ENCODE measurements around the gene ELF4. TPM values are rescaled to one million over a fixed set of nuclear protein-coding genes. Genes with fewer than 3 reads are reported as not detected.
A peak's percentile ranks its signal among the peaks of the same experiment; 100 is the strongest.

Gene ELF4
- polyA plus RNA-seq, 1 donor from 2014 or later = not detected

DNA sequence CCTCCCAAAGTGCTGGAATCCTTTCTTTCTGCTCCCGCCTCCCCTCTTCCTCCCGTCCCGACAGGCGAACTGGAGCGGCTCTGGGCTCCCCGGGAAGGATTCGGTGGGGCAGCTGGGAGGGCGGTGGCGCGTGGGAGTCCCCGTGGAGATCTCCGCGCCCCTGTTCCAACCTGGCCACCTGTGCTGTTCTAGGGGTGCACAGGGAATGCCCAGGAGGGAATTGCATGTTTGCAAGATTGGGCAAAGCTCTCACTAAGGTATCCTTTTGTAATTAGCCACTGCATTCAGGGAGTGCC lies 11.2 kb upstream of the ELF4 start:
- no peak overlapping the region for H3K27ac ChIP-seq (ENCODE audit: low read length)
- no peaks in the 10 kb centered on the region for H4K20me1 ChIP-seq (ENCODE audit: insufficient read depth)
- H3K79me2 ChIP-seq (replicated peaks; ENCODE audit: insufficient read depth, low read length) = no peaks in the 10 kb centered on the region
- no peaks in the 10 kb centered on the region for H3K9me2 ChIP-seq (ENCODE audit: insufficient read depth, low read length)
- H2AFZ ChIP-seq (ENCODE audit: low read depth, low read length) = no peak overlapping the region
- H3K36me3 ChIP-seq (ENCODE audit: insufficient read depth, low read length) = no peaks in the 10 kb centered on the region
- no peak overlapping the region for H3K4me2 ChIP-seq (ENCODE audit: low read length)
- TF ChIP-seq TAF1 (IDR thresholded peaks at IDR 0.05; ENCODE audit: low read depth) (no peak), EZH2 (IDR thresholded peaks at IDR 0.05; ENCODE audit: borderline replicate concordance, insufficient read depth, low read length, poor library complexity, severe bottlenecking) (no peak), MXI1 (conservative IDR thresholded peaks at IDR 0.05; ENCODE audit: poor library complexity, severe bottlenecking) (no peak), RAD21 (conservative IDR thresholded peaks at IDR 0.05) (no peak), POLR2AphosphoS5 (IDR thresholded peaks at IDR 0.05) (no peak), SMC3 (conservative IDR thresholded peaks at IDR 0.05; ENCODE audit: poor library complexity) (no peak), EP300 (conservative IDR thresholded peaks at IDR 0.05; ENCODE audit: poor library complexity, severe bottlenecking) (no peak)
- TF ChIP-seq, protein P1, sequence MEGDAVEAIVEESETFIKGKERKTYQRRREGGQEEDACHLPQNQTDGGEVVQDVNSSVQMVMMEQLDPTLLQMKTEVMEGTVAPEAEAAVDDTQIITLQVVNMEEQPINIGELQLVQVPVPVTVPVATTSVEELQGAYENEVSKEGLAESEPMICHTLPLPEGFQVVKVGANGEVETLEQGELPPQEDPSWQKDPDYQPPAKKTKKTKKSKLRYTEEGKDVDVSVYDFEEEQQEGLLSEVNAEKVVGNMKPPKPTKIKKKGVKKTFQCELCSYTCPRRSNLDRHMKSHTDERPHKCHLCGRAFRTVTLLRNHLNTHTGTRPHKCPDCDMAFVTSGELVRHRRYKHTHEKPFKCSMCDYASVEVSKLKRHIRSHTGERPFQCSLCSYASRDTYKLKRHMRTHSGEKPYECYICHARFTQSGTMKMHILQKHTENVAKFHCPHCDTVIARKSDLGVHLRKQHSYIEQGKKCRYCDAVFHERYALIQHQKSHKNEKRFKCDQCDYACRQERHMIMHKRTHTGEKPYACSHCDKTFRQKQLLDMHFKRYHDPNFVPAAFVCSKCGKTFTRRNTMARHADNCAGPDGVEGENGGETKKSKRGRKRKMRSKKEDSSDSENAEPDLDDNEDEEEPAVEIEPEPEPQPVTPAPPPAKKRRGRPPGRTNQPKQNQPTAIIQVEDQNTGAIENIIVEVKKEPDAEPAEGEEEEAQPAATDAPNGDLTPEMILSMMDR (IDR thresholded peaks at IDR 0.05; ENCODE audit: poor library complexity, severe bottlenecking) = no peak
- TF ChIP-seq, protein P2, sequence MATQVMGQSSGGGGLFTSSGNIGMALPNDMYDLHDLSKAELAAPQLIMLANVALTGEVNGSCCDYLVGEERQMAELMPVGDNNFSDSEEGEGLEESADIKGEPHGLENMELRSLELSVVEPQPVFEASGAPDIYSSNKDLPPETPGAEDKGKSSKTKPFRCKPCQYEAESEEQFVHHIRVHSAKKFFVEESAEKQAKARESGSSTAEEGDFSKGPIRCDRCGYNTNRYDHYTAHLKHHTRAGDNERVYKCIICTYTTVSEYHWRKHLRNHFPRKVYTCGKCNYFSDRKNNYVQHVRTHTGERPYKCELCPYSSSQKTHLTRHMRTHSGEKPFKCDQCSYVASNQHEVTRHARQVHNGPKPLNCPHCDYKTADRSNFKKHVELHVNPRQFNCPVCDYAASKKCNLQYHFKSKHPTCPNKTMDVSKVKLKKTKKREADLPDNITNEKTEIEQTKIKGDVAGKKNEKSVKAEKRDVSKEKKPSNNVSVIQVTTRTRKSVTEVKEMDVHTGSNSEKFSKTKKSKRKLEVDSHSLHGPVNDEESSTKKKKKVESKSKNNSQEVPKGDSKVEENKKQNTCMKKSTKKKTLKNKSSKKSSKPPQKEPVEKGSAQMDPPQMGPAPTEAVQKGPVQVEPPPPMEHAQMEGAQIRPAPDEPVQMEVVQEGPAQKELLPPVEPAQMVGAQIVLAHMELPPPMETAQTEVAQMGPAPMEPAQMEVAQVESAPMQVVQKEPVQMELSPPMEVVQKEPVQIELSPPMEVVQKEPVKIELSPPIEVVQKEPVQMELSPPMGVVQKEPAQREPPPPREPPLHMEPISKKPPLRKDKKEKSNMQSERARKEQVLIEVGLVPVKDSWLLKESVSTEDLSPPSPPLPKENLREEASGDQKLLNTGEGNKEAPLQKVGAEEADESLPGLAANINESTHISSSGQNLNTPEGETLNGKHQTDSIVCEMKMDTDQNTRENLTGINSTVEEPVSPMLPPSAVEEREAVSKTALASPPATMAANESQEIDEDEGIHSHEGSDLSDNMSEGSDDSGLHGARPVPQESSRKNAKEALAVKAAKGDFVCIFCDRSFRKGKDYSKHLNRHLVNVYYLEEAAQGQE (IDR thresholded peaks at IDR 0.05; ENCODE audit: borderline replicate concordance) = no peak
- H3F3A ChIP-seq (ENCODE audit: insufficient read depth, low read length, poor library complexity, severe bottlenecking) = no peaks in the 10 kb centered on the region
- no peaks in the 10 kb centered on the region for H3K9me3 ChIP-seq (ENCODE audit: low read length)
- H3K4me3 ChIP-seq (ENCODE audit: low read length) = no peak overlapping the region
- H3K9ac ChIP-seq (ENCODE audit: low read length) = no peak overlapping the region
- H3K27me3 ChIP-seq (ENCODE audit: insufficient read depth, low read depth, low read length) = peaks cover 5% of the 10 kb centered on the region

DNA sequence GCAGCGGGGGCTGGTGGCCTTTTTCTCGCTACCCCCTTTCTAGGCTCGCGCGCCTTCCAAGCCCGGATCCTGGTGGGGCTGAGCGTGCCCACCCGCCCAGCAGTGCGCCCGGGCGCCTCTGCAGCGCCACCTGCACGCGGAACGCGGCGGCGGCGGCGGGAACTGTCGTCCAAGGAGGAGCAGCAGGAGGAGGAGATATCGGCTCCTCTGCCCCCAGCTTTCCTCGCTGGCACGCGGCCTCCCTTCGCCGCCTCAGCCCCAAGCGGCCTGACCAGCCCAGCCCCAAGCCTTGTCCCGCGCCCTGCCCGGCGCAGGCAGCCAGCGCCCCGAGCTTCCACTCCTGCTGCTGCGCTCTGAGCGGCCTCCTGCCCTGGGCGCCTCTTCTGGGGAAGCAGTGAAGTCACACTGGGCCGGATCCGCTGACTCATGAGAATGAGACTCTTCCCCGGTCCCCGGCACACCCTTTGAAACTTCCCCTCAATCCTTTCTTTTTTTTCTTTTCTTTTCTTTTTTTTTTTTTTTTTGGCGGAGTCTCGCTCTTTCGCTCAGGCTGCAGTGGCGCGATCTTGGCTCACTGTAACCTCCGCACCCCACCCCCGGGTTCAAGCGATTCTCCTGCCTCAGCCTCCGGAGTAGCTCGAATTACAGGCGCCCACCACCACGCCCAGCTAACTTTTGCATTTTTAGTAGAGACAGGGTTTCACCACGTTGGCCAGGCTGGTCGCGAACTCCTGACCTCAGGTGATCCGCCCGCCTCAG lies 10.6 kb upstream of the ELF4 start:
- H3K9me2 ChIP-seq (ENCODE audit: insufficient read depth, low read length) = no peaks in the 10 kb centered on the region
- H4K20me1 ChIP-seq (ENCODE audit: insufficient read depth) = no peaks in the 10 kb centered on the region
- peaks cover 5% of the 10 kb centered on the region for H3K27me3 ChIP-seq (ENCODE audit: insufficient read depth, low read depth, low read length)
- no peak overlapping the region for H3K27ac ChIP-seq (ENCODE audit: low read length)
- H3K4me2 ChIP-seq (ENCODE audit: low read length) = no peak overlapping the region
- H3K9me3 ChIP-seq (ENCODE audit: low read length) = no peaks in the 10 kb centered on the region
- H3K79me2 ChIP-seq (replicated peaks; ENCODE audit: insufficient read depth, low read length) = no peaks in the 10 kb centered on the region
- no peaks in the 10 kb centered on the region for H3K36me3 ChIP-seq (ENCODE audit: insufficient read depth, low read length)
- H3K4me3 ChIP-seq (ENCODE audit: low read length) = peak overlapping the region; percentile 59
- no peak overlapping the region for H2AFZ ChIP-seq (ENCODE audit: low read depth, low read length)
- TF ChIP-seq, protein P1 (IDR thresholded peaks at IDR 0.05; ENCODE audit: poor library complexity, severe bottlenecking) = peak; percentile 79
- TF ChIP-seq TAF1 (IDR thresholded peaks at IDR 0.05; ENCODE audit: low read depth) (no peak), SMC3 (conservative IDR thresholded peaks at IDR 0.05; ENCODE audit: poor library complexity) (peak; percentile 70), RAD21 (conservative IDR thresholded peaks at IDR 0.05) (peak; percentile 54)
- H3K9ac ChIP-seq (ENCODE audit: low read length) = no peak overlapping the region
- no peaks in the 10 kb centered on the region for H3F3A ChIP-seq (ENCODE audit: insufficient read depth, low read length, poor library complexity, severe bottlenecking)

Data from neural cell (in vitro differentiated cells).